ENCODE results near the gene WDR18.

The WDR18 gene

GRCh38 chr19:991932-992669 lies 8.0 kb downstream of the WDR18 start:
- no peak for TF ChIP-seq CTCF (IDR thresholded peaks at IDR 0.05; ENCODE audit: low read depth, low read length)
- no peak overlapping the region for H3K4me3 ChIP-seq (ENCODE audit: low read depth, low read length)
- in situ Hi-C loops (cut with HindIII; ENCODE audit: low sequenced_read_pairs), result no loop called here
- no peak for DNase-seq (ENCODE audit: low read depth, low spot score)

- DNase-seq (ENCODE audit: low read depth, low spot score), result no peak
- in situ Hi-C loops (cut with HindIII; ENCODE audit: low sequenced_read_pairs), result no loop called here
- no peak for TF ChIP-seq CTCF (IDR thresholded peaks at IDR 0.05; ENCODE audit: low read depth, low read length)
- no peak overlapping the region for H3K4me3 ChIP-seq (ENCODE audit: low read depth, low read length)
Observed at GRCh38 chr19:992670-993055, 8.5 kb downstream of the WDR18 start.

- no peak for DNase-seq (ENCODE audit: low read depth, low spot score)
- no peak overlapping the region for H3K4me3 ChIP-seq (ENCODE audit: low read depth, low read length)
- TF ChIP-seq CTCF (IDR thresholded peaks at IDR 0.05; ENCODE audit: low read depth, low read length), result no peak
- in situ Hi-C loops (cut with HindIII; ENCODE audit: low sequenced_read_pairs), result no loop called here
Observed at GRCh38 chr19:993361-993830, 9.3 kb downstream of the WDR18 start.

GRCh38 chr19:993831-994393 lies 9.8 kb downstream of the WDR18 start:
- no peak for DNase-seq (ENCODE audit: low read depth, low spot score)
- in situ Hi-C loops (cut with HindIII; ENCODE audit: low sequenced_read_pairs), result no loop called here
- no peak for TF ChIP-seq CTCF (IDR thresholded peaks at IDR 0.05; ENCODE audit: low read depth, low read length)
- H3K4me3 ChIP-seq (ENCODE audit: low read depth, low read length), result no peak overlapping the region

- no peak for DNase-seq (ENCODE audit: low read depth, low spot score)
- in situ Hi-C loops (cut with HindIII; ENCODE audit: low sequenced_read_pairs), result no loop called here
- H3K4me3 ChIP-seq (ENCODE audit: low read depth, low read length), result no peak overlapping the region
- no peak for TF ChIP-seq CTCF (IDR thresholded peaks at IDR 0.05; ENCODE audit: low read depth, low read length)
Observed at GRCh38 chr19:994516-994915, 10.4 kb downstream of the WDR18 start.

GRCh38 chr19:995051-995827 lies 11.1 kb downstream of the WDR18 start:
- DNase-seq (ENCODE audit: low read depth, low spot score), result no peak
- no peak for TF ChIP-seq CTCF (IDR thresholded peaks at IDR 0.05; ENCODE audit: low read depth, low read length)
- H3K4me3 ChIP-seq (ENCODE audit: low read depth, low read length), result no peak overlapping the region
- in situ Hi-C loops (cut with HindIII; ENCODE audit: low sequenced_read_pairs), result no loop called here

Measured in astrocyte of the spinal cord (primary cell).